Measurements from ENCODE around the gene C19orf12.

DNA sequence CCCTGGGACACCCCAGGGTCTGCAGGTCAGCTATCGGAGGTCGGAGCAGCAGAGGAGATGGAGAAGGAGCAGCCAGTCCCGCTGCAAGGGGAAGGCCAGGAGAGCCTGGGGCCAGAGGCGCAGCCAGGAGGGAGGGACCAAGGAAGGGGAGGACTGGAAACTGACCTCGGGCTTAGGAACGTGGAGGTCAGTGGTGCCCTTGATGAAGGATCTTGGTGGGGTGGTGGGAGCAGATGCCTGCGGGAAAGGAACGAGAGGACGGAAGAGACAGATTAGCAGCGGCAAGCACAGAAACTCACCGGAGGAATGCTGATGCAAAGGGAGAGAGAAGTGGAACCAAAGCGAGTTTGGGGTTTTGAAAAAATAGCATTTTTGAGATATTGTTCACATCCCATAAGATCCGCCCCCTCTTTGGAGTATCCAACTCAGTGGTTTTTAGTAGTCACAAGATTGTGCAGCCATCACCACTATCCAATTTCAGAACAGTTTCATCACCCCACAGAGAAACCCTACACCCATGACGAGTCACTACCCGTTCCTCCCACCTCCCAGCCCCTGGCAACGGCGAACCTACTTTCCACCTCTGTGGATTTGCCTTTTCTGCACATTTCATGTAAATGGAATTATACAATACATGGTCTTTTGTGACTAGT is 27.7 kb downstream of the C19orf12 start:
- TF ChIP-seq, protein P1, sequence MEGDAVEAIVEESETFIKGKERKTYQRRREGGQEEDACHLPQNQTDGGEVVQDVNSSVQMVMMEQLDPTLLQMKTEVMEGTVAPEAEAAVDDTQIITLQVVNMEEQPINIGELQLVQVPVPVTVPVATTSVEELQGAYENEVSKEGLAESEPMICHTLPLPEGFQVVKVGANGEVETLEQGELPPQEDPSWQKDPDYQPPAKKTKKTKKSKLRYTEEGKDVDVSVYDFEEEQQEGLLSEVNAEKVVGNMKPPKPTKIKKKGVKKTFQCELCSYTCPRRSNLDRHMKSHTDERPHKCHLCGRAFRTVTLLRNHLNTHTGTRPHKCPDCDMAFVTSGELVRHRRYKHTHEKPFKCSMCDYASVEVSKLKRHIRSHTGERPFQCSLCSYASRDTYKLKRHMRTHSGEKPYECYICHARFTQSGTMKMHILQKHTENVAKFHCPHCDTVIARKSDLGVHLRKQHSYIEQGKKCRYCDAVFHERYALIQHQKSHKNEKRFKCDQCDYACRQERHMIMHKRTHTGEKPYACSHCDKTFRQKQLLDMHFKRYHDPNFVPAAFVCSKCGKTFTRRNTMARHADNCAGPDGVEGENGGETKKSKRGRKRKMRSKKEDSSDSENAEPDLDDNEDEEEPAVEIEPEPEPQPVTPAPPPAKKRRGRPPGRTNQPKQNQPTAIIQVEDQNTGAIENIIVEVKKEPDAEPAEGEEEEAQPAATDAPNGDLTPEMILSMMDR (IDR thresholded peaks at IDR 0.05): no peak
- TF ChIP-seq POLR2AphosphoS5 (IDR thresholded peaks at IDR 0.05; ENCODE audit: insufficient read depth in 1 of 2, low read depth in 1 of 2): peak; percentile 74 to 79

Data from vagina (tissue), 2 donors.